Measurements from ENCODE around the gene HES6.

DNA sequence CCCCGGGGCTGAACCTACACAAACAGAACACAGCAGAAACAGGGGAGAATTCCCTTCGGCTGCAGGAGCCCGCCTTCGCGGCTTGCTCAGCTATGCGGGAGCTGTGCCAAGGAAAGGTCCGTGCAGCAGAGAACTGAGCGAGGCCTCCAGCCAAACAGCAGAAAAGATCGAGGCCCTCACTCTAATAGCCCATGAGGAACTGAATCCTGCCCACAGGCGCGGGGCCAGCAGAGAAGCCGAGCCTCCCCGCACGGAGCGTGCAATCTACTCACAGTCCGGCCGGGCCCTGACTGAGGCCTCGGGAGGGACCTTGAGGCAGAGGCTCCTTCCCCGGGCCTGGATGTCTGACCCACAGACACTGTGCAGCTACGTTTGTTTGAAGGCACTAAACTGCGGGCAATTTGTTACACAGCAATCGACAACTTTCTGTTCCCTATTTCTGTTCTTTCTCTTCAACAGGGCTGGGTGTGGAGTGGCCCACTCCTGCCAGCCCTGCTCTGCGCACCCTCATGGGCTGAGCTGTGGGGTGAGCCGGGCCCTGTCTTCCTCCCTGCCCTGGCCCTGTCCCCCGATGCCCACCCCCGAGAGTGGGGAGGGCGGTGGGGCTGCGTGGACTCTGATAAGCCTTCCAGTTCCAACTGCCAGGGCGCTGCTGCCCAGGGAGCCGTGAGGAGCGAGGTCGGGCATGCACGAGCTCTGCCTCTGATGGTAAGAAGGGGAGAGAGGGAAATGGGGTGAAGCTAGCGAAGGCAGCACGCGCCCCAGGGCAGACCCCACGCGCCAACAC lies 13.7 kb downstream of the HES6 start:
- TF ChIP-seq, protein P1, sequence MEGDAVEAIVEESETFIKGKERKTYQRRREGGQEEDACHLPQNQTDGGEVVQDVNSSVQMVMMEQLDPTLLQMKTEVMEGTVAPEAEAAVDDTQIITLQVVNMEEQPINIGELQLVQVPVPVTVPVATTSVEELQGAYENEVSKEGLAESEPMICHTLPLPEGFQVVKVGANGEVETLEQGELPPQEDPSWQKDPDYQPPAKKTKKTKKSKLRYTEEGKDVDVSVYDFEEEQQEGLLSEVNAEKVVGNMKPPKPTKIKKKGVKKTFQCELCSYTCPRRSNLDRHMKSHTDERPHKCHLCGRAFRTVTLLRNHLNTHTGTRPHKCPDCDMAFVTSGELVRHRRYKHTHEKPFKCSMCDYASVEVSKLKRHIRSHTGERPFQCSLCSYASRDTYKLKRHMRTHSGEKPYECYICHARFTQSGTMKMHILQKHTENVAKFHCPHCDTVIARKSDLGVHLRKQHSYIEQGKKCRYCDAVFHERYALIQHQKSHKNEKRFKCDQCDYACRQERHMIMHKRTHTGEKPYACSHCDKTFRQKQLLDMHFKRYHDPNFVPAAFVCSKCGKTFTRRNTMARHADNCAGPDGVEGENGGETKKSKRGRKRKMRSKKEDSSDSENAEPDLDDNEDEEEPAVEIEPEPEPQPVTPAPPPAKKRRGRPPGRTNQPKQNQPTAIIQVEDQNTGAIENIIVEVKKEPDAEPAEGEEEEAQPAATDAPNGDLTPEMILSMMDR (IDR thresholded peaks at IDR 0.05): no peak
- no peak for TF ChIP-seq POLR2AphosphoS5 (IDR thresholded peaks at IDR 0.05; ENCODE audit: insufficient read depth in 1 of 2, low read depth in 1 of 2)

All from vagina (tissue), 2 donors.